ENCODE measurements around the gene TBX20. TPM values are rescaled to one million over a fixed set of nuclear protein-coding genes. Genes with fewer than 3 reads are reported as not detected.
"Not testable (repeated sequence)": the region's sequence is repeated elsewhere in the genome, so short reads cannot be mapped to it uniquely, and the experiment has no call there.

Gene TBX20
- total and polyA plus RNA-seq, 2 of the 8 experiments (the other 6 are each of a cell fraction or from before 2014, with no cell fraction given) = 0.08 to 0.26 TPM

- H3K36me3 ChIP-seq (ENCODE audit: control insufficient read depth in 2 of 4, insufficient read depth in 4 of 4, low read length in 3 of 4); H2BK20ac ChIP-seq (ENCODE audit: low read length): not testable (repeated sequence)
Measured at GRCh38 chr7:35231221-35231620, 22.7 kb downstream of the TBX20 start.

DNA sequence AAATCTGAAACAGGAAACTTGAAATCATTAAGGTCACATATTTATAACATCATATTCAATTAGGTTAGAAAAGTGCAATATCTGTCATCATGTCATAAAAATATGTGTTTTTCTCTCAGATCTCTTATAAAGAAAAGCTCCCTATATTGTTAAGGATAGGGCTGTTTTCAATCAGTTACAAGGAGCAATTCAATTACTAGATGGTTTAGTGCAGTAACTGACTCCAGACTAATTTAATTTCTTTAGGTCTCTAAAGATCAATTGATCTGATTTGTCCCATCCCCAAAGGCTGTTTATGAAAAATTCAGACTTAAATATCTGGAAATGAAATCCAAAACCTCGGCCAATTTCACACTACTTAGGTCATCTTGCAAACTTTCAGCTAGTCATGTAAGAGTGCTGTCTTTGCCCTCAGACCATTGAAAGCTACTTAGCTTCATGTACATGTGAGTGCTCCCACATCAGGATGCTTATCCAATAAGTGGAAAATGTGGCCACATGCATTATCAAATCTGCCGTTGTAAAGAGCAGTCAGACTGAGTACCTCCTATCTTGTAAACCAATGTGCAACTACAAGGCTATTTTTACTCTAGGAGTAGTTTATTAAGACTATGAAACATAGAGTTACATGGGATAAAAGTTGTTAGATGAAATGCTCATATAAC is 24.7 kb downstream of the TBX20 start:
- H3K4me2 ChIP-seq (ENCODE audit: insufficient read depth in 1 of 2, low read depth in 2 of 2, low read length in 2 of 2); H2BK120ac ChIP-seq (replicated peaks; ENCODE audit: low read depth, low read length); DNase-seq (ENCODE audit: low read depth in 1 of 2, low spot score in 2 of 2); H2BK5ac ChIP-seq (ENCODE audit: low read depth, low read length); H2BK15ac ChIP-seq (ENCODE audit: low read length); H3K4me3 ChIP-seq (ENCODE audit: extremely low read depth in 1 of 4, insufficient read depth in 2 of 4, low read depth in 3 of 4, low read length in 4 of 4); H3K36me3 ChIP-seq (ENCODE audit: control insufficient read depth in 2 of 4, insufficient read depth in 4 of 4, low read length in 3 of 4); H3K27ac ChIP-seq (ENCODE audit: low read depth, low read length); H2BK20ac ChIP-seq (ENCODE audit: low read length); CTCF ChIA-PET (ENCODE audit: partially characterized antibody); H2BK12ac ChIP-seq (ENCODE audit: low read depth, low read length); H3K79me1 ChIP-seq (ENCODE audit: low read depth, low read length); H3K9ac ChIP-seq (replicated peaks in 1 of 4; ENCODE audit: extremely low read depth in 1 of 4, low read depth in 3 of 4, low read length in 3 of 4); H3K18ac ChIP-seq (ENCODE audit: extremely low read depth, low read length); H3K56ac ChIP-seq (replicated peaks; ENCODE audit: insufficient read length, low read depth, low read length); H4K8ac ChIP-seq (ENCODE audit: extremely low read depth, insufficient read depth, low read length); H4K91ac ChIP-seq (replicated peaks; ENCODE audit: insufficient read length, low read length); H2AK5ac ChIP-seq (ENCODE audit: low read depth, low read length); H3K79me2 ChIP-seq (ENCODE audit: control insufficient read depth in 1 of 2, insufficient read depth in 2 of 2, low read length in 2 of 2); H3K9me3 ChIP-seq (ENCODE audit: insufficient read depth in 2 of 2, low read depth in 1 of 2, low read length in 1 of 2); H4K5ac ChIP-seq (ENCODE audit: insufficient read length, low read depth, low read length); H3K4me1 ChIP-seq (replicated peaks in 1 of 4; ENCODE audit: control insufficient read depth in 3 of 4, insufficient read depth in 4 of 4, low read length in 3 of 4); H3K23ac ChIP-seq (ENCODE audit: insufficient read length); H3K23me2 ChIP-seq (ENCODE audit: low read depth, low read length); POLR2A ChIA-PET (ENCODE audit: partially characterized antibody); H3K4ac ChIP-seq (replicated peaks; ENCODE audit: insufficient read length, low read depth, low read length); H4K20me1 ChIP-seq (replicated peaks in 1 of 2; ENCODE audit: control insufficient read depth in 1 of 2, insufficient read depth in 2 of 2, low read length in 2 of 2); H3K27me3 ChIP-seq (replicated peaks in 1 of 4; ENCODE audit: control insufficient read depth in 3 of 4, extremely low read depth in 1 of 4, insufficient read depth in 3 of 4, low read length in 3 of 4); H2AFZ ChIP-seq (ENCODE audit: low read length); H3K14ac ChIP-seq (ENCODE audit: insufficient read length): not testable (repeated sequence)
- peak; percentile 19 for FAIRE-seq
- WGBS, 2 experiments (ENCODE audit: extremely low coverage in 1 of 2, insufficient coverage in 1 of 2, insufficient read length in 1 of 2, insufficient replicate concordance in 2 of 2, low coverage in 1 of 2, low lambda C conversion rate in 2 of 2, missing lambda C conversion rate in 1 of 2) = 80% methylated on average over 2 of the region's 2 CpGs; no CpG with 5 or more reads in 1 of the 2 experiments

More at GRCh38 chr7:35231221-35231620, 22.7 kb downstream of the TBX20 start:
- WGBS, 2 experiments (ENCODE audit: extremely low coverage in 1 of 2, insufficient coverage in 1 of 2, insufficient read length in 1 of 2, insufficient replicate concordance in 2 of 2, low coverage in 1 of 2, low lambda C conversion rate in 2 of 2, missing lambda C conversion rate in 1 of 2) = 98% methylated on average over 3 of the region's 3 CpGs; no CpG with 5 or more reads in 1 of the 2 experiments
- H2AK5ac ChIP-seq (ENCODE audit: low read depth, low read length); FAIRE-seq; H2AFZ ChIP-seq (ENCODE audit: low read length); H2BK12ac ChIP-seq (ENCODE audit: low read depth, low read length); H4K8ac ChIP-seq (ENCODE audit: extremely low read depth, insufficient read depth, low read length); H4K5ac ChIP-seq (ENCODE audit: insufficient read length, low read depth, low read length); H3K27ac ChIP-seq (ENCODE audit: low read depth, low read length); H3K23me2 ChIP-seq (ENCODE audit: low read depth, low read length); POLR2A ChIA-PET (ENCODE audit: partially characterized antibody); H3K18ac ChIP-seq (ENCODE audit: extremely low read depth, low read length); H3K27me3 ChIP-seq (replicated peaks in 1 of 4; ENCODE audit: control insufficient read depth in 3 of 4, extremely low read depth in 1 of 4, insufficient read depth in 3 of 4, low read length in 3 of 4); H3K9me3 ChIP-seq (ENCODE audit: insufficient read depth in 2 of 2, low read depth in 1 of 2, low read length in 1 of 2); H3K9ac ChIP-seq (replicated peaks in 1 of 4; ENCODE audit: extremely low read depth in 1 of 4, low read depth in 3 of 4, low read length in 3 of 4); H3K4me3 ChIP-seq (ENCODE audit: extremely low read depth in 1 of 4, insufficient read depth in 2 of 4, low read depth in 3 of 4, low read length in 4 of 4); H3K79me1 ChIP-seq (ENCODE audit: low read depth, low read length); H4K20me1 ChIP-seq (replicated peaks in 1 of 2; ENCODE audit: control insufficient read depth in 1 of 2, insufficient read depth in 2 of 2, low read length in 2 of 2); CTCF ChIA-PET (ENCODE audit: partially characterized antibody); H2BK120ac ChIP-seq (replicated peaks; ENCODE audit: low read depth, low read length); H2BK5ac ChIP-seq (ENCODE audit: low read depth, low read length); H2BK15ac ChIP-seq (ENCODE audit: low read length); H3K56ac ChIP-seq (replicated peaks; ENCODE audit: insufficient read length, low read depth, low read length); H3K4me1 ChIP-seq (replicated peaks in 1 of 4; ENCODE audit: control insufficient read depth in 3 of 4, insufficient read depth in 4 of 4, low read length in 3 of 4); H3K79me2 ChIP-seq (ENCODE audit: control insufficient read depth in 1 of 2, insufficient read depth in 2 of 2, low read length in 2 of 2); H4K91ac ChIP-seq (replicated peaks; ENCODE audit: insufficient read length, low read length); H3K4me2 ChIP-seq (ENCODE audit: insufficient read depth in 1 of 2, low read depth in 2 of 2, low read length in 2 of 2); H3K14ac ChIP-seq (ENCODE audit: insufficient read length); H3K4ac ChIP-seq (replicated peaks; ENCODE audit: insufficient read length, low read depth, low read length); DNase-seq (ENCODE audit: low read depth in 1 of 2, low spot score in 2 of 2); H3K23ac ChIP-seq (ENCODE audit: insufficient read length): not testable (repeated sequence)

All from H1 (cell line).